GM21786 (cell line): ENCODE results near the gene UBE2H.
A peak's percentile ranks its signal among the peaks of the same experiment; 100 is the strongest.
"Not testable (repeated sequence)": the region's sequence is repeated elsewhere in the genome, so short reads cannot be mapped to it uniquely, and the experiment has no call there.

Source experiments
- ATAC-seq: cut with Tn5 transposase; IDR thresholded peaks from one replicate; pipeline ENCODE4 v1.9.1; 2021; ENCODE audit not compliant: unreplicated experiment

Gene UBE2H

DNA sequence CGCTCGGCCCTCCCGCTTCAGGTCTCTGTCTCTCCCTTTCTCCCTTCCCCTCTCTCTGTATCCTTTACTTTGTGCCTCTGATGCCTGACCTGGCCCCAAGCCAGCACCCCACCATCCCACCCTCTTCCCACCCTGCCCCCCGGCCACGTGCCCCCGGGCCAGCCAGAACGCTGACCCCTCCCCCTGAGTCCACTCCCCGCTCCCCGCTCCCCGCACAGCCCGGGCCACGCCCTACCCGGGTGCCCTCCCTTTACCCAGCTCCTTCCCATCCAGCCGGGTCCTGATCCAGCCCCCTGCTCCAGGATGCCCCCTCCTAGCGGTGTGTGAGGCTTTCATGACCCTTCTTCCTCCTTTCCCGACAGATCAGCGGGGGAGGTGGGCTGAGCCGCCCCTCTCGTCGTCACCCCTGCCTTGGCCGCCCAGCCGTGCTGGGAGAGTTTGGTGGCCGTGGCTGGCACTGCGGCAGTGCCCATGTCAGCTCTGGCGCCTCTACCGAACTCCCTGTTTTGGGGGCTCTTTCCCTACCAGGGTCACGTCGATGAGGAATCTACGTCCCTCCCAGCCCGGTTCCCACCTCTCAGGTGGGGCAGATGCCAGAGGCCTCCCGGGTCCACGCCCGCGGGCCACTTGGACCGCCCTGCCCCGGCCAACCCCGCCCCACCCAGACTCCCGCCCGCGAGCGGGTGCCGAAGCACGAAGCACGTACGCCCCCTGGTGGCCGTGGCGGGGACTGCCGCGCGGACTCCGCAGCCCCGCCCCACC is 127.4 kb downstream of the UBE2H start:
- ATAC-seq: peak; percentile 49

DNA sequence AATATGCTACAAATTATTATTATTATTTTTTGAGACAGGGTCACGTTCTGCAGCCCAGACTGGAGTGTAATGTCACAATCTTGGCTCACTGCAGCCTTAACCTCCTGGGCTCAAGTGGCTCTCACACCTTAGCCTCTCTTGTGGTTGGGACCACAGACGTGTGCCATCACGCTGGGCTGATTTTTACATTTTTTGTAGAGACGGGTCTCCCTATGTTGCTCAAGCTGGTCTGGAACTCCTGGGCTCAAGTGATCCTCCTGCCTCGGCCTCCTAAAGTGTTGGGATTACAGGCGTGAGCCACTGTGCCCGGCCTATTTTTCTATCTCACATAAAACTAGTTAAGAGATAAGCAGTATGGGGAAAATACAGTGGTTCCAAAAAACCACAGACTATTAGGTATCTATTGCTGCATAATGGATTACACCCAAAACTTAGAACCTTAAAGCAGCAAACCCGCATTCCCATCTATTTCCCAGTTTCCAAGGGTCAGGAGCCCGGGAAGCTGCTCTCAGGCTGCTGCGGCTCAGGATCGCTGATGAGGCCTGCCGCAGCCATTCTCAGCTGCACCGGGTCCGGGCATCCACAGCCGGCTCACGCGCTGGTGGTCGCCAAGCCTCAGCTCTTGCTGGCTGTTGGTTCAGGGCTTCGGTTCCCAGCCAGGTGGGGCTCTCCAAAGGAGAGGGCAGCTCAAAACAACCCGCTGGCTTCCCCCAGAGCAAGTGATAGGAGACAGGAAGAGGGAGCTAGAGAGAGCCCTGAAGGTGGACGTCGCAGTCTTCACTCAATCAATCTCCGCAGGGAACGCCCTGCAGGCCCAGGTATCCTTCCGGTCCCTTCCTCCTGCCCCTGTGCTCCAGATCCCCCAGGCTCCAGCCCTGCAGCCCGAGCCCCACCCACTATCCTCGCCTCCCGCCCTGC is 128.2 kb downstream of the UBE2H start:
- ATAC-seq: peak; percentile 54

DNA sequence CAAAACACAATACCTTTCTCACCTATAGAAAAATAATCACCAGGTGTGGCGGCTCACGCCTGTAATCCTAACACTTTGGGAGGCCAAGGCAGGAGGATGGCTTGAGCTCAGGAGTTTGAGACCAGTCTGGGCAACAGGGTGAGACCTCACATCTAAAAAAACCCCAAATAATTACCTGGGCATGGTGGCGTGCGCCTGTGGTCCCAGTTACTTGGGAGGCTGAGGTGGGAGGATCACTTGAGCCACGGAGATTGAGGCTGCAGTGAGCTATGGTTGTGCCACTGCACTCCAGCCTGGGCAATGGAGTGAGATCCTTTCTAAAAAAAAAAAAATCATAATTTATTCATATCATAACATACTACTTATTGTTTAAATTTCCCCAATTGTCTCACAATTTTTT is 129.6 kb downstream of the UBE2H start:
- ATAC-seq: not testable (repeated sequence)

DNA sequence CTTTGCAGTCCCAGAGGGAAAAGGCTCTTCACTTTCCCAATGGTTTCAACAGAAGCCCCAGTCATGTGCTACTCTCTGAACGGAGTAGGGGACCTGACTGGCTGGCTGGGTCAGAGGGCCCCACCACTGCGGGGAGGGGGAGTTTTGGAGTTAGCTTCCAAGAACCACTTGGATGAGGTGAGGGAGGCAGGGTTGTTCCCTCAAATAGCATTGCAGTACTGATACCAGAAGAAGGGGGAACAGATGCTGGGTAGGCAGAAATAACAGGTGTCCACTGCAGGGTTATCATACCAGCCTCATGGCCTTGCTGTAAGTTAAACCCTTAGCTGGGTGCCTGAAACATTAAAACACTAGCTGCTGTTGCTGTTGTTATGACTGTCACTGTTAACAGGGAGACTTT is 131.3 kb downstream of the UBE2H start:
- ATAC-seq: no peak

DNA sequence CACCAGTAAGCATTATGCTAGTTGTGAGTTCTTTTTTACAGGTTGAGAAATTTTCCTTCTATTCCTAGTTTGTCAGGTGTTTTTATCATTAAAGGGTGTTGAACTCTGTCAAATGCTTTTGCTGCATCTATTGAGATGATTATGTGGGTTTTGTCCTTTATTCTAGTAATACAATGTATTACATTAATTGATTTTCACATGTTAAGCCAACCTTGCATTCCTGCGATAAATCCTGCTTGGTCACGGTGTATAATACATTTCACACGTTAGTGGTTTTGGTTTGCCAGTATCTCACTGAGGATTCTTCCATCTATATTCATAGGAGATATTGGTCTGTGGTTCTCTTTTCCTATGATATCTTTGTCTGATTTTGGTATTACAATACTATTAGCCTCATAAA is 136.0 kb downstream of the UBE2H start:
- no peak for ATAC-seq

DNA sequence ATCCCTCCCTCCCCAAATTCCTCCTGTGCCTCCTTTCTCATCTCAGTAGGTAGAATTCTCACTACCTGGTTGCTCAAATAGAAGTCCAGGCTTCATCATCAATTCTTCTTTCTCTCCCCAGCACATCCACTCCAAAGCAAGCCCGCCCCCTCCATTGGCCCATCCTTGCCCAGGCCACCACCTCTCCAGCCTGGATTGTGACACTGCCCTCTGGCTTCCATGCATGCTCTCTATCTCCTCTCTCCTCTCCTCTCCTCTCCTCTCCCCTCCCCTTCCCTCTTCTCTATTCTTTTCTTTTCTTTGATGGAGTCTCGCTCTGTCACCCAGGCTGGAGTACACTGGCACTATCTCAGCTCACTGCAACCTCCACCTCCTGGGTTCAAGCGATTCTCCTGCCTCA is 144.9 kb downstream of the UBE2H start:
- no peak for ATAC-seq

DNA sequence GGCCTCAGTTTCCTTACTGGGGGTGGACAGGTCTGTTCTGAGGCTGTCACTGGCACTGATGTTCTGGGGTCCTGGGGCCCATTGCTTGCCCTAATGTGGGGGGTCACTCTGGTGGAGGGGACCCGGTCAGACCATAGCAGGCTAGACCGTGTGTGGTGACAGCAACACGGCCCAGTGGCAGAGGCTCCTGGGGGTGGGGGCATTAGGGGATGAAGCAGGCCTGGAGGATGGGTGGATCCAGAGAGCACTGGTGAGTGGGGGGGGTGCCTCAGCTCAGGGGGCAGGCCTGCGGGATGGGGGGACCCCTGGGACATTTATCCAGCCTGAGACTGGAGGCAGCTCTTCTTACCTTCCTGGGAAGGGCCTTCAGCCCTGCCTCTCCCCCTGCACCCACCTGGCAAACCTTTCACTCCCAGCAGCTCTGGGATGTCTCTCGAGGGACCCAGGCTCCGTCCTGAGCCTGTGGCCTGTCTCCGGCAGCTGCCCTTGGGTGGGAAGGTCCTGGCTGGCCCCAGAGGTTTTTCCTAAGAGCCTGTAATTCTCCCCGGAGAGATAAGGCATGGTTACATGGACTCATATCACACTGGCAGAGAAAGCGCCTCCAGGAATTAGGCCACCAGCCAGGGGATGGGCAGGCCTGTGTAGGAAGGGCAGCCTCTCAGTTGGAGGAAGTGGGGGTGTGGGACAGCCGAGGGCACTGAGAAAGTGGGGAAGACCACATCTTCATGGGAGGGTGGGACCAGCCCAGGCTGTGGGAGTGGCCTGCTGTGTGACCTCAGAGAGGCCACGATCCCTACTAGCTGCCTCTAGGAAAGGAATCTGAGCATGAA is 147.7 kb downstream of the UBE2H start:
- ATAC-seq: no peak

DNA sequence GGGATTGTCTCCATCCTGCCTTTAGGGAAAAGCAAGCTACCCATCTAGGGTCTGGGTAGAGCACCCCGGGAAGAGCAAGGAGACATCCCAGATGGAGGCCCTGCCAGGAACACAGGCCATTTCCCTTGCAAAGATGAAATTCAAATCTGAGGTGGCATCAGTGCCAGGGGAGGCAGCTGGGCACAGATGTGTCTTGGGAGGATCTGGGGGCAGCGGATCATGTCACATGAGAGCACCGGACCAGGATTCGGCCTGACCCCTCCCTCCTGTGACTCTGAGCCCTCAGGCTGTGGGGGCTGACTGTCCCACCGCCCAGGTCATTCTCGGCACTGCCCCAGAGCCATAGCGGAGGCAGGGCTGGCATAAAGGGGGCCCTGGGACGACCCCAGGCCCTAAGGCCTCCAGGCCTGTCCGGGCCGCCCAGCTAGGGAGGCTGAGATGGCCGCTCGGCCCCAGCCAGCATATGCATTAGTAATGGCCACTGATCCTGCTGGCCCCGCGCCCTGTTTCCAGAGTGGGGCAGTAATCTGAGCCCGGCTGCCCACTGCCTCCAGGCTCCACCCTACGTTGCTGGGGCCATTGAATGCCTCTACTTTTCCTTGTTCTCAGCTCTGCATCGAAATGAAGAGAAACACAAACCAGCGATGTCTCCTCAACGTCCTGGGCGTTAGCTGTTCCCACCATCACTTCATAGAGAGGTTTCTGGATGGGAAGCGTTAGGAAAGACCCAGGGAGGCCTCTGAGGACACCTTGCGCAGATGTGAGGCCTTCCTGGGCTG is 148.5 kb downstream of the UBE2H start:
- no peak for ATAC-seq

DNA sequence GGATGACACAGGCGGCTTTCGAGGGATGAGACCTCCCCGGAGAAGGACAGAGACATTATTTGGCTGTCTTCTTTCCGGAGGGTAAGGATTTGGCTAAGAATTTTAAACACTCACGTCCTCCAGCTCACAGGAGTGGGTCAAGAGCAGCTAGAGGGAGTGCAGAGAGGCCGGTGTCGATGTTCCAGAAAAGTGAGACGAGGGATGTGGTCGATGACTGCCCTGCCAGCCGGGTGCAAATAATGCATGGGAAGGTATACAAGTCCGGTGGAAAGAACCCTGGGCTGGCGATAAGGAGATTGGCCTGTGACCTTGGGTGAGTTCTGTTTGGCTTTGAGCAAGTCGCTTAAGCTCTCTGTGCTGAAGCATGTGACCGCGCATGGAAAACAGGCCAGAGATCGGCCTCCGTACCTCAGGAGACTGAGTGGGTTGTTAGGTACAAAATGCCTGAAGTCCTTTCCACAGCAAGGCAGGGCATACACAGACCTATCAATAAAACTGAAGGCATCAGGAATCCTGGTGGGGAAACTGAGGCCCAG is 149.1 kb downstream of the UBE2H start:
- ATAC-seq: no peak

DNA sequence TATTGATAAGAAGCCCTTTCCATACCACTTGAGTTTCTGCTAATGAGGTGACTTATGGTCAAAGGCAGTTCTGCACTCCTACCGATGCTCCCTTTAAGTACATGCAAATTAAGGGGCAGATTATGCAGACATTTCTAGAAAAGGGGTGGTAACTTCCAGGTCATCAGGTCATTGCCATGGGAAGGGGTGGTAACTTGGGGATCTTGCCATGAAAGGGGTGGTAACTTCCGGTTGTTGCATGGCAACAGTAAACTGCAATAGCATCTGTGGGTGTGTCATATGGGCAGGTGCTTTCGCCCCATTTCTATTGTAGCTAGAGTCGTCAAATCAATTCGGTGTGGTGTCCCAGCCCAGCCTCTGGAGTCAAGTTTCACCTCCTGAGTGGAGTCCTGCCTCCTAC is 150.9 kb downstream of the UBE2H start:
- no peak for ATAC-seq

DNA sequence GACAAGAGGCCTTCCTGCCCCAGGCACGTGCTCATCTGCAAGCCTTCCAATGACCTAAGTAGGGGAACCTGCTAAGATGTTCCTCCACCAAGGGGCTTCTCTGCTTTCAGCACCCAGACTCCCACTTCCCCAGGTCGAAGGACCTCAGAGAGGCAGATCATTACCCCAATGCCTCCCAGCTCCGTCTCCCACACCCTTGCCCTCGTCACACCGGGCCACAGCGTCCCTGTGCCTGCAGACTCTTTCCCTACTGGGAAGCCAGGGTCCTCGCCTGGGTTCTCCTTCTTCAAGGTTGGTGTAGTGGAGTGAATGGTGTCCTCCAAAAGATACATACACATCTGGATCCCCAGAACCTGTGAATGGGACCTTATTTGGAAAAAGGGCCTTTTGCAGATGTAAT is 151.9 kb downstream of the UBE2H start:
- no peak for ATAC-seq

DNA sequence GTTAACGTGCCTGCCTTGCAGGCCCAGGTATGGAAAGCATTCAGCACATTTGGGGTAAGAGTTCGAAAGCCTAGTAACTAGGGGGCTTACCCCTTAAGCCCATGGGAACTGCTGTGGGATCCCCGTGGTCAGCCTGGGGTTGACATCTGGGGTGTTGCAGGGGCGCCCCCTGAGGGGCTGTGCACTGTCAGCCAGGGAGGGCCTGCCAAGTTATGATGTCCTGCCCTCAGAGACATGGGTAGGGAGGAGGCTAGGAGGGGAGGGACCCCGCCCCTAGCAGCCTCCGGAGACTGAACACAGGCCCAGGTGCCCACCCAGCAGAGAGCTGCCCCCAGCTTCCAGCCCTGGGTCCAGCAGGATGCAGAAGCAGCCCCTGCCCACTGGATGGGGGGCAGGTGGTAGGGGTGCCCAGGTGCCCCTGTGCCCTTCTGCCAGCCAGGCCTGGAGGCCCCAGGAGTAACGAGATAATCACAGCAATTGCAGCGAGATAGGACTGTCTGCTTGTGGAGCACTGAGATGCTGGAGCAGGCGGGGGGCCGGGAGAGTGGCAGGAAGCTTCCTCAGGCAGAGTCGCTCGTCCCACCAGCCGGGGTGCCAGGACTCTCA is 153.3 kb downstream of the UBE2H start:
- no peak for ATAC-seq

DNA sequence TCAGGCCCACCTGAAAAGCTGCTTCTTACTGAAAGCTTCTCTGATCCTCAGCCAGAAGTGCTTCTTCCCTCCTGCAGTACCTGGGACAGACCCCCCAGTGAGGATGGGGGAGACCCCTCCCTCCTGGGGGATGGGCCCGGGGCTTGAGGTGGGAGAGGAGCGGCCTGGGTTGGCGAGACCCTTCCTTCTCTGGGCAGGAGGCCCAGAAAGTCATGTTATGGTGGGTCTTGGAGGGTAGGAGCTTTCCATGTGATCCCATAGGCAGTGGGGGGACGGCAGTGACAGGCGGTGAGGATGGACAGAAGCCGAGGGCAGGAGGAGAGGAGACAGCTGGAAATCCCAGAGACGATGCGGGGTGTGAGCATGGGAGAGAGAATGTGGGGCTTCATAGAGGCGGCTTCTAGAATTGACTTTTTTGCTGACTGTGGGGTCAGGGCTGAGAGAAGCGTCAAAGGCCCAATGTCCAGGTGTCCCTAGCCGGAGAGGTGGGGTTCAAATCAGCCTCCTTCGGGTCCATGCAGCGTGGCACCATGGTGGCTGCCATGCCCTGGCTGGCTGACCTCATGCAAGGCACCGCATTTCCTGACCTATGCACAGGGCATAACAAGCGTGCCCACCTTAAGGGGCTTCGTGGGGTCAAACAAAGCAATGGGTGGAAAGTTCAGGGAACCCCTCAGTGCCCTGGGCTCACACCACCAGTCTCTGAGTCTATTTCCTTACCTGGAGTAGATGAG is 154.0 kb downstream of the UBE2H start:
- no peak for ATAC-seq

DNA sequence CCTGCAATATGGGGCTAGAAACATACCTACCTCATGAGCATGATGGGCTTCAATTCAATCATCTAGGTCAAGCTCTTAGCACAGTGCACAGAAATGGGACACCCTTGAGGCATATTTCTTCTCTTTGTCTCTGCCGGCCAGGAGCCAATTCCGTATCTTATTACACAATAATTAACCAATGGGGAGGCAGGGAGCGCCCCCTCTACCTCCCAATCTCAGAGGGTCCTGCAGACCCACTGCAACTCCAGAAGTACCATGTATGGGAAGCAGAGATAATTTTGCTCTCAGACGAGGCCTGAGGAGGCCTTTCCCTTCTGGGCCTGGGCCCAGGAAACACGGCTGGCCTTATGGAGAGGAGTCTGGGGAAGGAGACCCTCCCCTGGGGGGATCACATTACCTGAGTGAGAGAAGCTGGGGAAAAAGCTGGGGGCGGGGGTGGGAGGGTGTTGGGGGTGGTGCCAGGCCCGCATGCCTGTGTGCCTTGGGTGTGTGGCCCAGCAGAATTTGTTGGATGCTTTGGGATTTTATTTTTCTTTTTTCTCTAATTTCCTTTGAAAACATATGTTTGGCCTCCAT is 155.5 kb downstream of the UBE2H start:
- ATAC-seq: no peak

DNA sequence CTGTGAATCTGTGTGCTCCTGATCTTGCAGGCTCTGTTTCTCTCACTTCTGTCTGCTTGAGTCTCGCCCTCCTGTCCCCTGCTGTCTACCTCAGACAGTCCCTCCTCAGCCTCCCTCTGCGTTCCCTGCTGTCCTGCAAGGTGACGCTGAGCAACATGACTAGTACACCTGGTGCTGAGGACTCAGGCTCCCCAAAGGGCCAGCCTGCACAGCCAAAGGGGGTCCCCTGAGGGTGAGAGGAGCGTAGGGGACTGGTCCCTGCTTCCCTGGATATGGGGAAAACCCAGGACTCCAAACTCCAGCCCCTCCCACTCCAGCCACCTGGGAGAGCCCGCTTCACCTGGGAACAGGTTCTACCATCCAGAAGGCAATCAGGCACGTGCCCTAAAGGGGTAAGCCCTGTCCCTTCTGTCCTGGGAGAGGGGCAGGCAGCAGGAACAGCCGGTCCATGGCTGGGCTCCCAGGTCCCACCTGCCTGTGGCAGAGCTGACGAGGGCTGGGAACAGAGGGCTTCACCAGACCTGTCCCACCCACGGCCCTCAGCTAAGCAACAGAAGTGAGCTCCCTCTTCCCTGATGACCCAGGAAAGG is 156.5 kb downstream of the UBE2H start:
- ATAC-seq: no peak

DNA sequence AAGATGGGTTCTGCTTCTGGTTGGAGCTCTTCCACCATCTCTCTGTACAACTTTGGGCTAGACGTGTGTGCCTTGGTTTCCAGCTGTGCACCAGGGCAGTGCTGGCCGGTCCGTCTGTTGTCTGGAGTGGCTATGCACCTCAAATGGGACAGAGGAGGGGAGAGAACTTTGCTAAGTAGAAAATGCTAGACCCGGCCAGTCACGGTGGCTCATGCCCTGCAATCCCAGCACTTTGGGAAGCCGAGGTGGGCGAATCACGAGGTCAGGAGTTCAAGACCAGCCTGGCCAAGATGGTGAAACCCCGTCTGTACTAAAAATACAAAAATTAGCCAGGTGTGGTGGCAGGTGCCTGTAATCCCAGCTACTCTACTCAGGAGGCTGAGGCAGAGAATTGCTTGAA is 158.3 kb downstream of the UBE2H start:
- ATAC-seq: not testable (repeated sequence)

DNA sequence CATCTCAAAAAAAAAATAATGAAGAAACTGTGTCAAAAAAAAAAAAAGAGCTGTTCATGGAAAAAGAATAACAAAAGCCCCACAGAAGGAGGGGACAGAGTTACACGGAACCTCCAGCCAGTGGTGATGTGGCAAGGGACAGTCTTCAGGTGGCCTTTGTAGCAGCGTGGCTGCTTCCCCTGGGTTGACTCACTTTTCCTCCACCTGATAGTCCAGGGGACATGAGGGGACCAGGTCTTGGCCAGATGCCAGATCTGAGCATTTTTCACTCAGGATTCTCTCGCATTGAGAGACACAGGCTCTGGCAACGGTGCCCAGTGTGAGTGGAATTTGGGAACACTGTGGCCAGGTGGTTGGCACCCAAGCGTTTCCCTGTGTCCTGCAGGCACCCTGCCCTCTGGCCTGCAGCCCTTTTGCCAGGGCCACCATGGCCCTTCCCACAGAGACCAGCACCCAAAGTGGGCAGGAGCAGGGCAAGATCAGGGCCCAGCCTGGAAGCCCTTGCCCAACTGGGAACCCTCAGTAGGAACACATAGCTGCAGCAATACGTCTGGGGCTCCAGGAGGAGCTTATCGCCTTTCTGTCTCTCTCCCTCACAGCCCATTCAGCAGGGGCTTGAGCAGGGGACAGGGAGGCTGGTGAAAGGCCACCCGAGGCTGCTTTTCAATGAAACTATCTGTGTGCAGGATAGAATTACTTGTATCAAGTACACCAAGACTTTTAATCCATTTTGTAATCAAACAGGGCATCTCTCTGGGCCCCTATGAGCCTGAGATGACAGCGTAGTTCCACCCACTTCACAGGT is 159.1 kb downstream of the UBE2H start:
- ATAC-seq: no peak

DNA sequence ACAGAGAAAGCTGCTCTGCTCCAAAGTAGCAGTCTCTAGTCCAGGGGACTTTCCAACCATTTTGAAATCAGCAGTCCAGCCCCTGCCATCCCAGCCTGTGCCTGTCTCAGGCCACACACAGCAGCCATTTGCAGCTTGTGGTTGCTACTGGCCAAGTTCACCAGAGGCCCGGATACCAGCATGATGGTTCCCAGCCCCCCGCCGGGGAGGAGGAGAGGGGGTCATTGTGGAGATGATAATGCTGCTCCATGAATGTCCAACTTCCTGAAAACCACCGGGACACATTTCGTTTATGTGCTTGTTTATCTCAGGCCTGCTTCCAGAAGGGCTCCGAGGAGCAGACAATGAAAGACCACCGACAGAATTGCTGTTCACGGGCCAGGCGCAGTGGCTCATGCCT is 160.0 kb downstream of the UBE2H start:
- no peak for ATAC-seq
